OCI-LY3 (cell line): ENCODE results near the gene ZNF175.
A peak's percentile ranks its signal among the peaks of the same experiment; 100 is the strongest.

Experiments used
- H2AFZ ChIP-seq: fragments of 200-600, 300-600 bp; shearing (Covaris generic); 2 replicates; pipeline ENCODE4 v1.6.0; 2014; ENCODE audit warnings: antibody characterized with exemption, low read depth, low read length
- H3K27ac ChIP-seq: fragments of 200-600, 300-600 bp; sonication (generic); 2 replicates; pipeline ENCODE4 v1.5.1; 2014; ENCODE audit warnings: mild to moderate bottlenecking, low read length, moderate library complexity, mixed read lengths
- H3K27me3 ChIP-seq: fragments of 200-600, 300-600 bp; sonication (generic); 2 replicates; pipeline ENCODE4 v1.6.1; 2014; ENCODE audit warnings: low read depth, low read length, mixed read lengths
- H3K36me3 ChIP-seq: fragments of 200-600, 300-600 bp; sonication (generic); replicated peaks from 2 replicates; pipeline ENCODE3; 2014; ENCODE audit warnings: low read depth, low read length, mixed read lengths
- H3K4me1 ChIP-seq: fragments of 300-600, 200-600 bp; sonication (generic); 2 replicates; pipeline ENCODE4 v1.6.1; 2014; ENCODE audit warnings: low read length, mixed read lengths
- H3K4me2 ChIP-seq: fragments of 200-600, 300-600 bp; sonication (generic); 2 replicates; pipeline ENCODE4 v1.6.1; 2014; ENCODE audit warnings: low read length, mixed read lengths
- H3K4me3 ChIP-seq: fragments of 300-600, 200-600 bp; sonication (generic); 2 replicates; pipeline ENCODE4 v1.5.1; 2014; ENCODE audit warnings: antibody characterized with exemption, mild to moderate bottlenecking, low read length, moderate library complexity
- H3K79me2 ChIP-seq: fragments of 300-600, 200-600 bp; shearing (Covaris generic); 2 replicates; pipeline ENCODE4 v1.6.1; 2014; ENCODE audit warnings: mild to moderate bottlenecking, low read length, mixed read lengths
- H3K9ac ChIP-seq: fragments of 300-600, 200-600 bp; shearing (Covaris generic); 2 replicates; pipeline ENCODE4 v1.6.0; 2014; ENCODE audit warnings: mild to moderate bottlenecking, low read length, moderate library complexity
- H3K9me3 ChIP-seq: fragments of 200-600, 300-600 bp; shearing (Covaris generic); 2 replicates; pipeline ENCODE4 v1.6.1; 2014; ENCODE audit warnings: low read length, mixed read lengths; ENCODE audit not compliant: insufficient read depth
- H4K20me1 ChIP-seq: fragments of 200-600, 300-600 bp; sonication (generic); 2 replicates; pipeline ENCODE4 v1.6.1; 2016; ENCODE audit warnings: low read length, mixed read lengths; ENCODE audit not compliant: insufficient read depth
- EZH2phosphoT487 ChIP-seq: fragments of 200-600 bp; shearing (Covaris generic); IDR thresholded peaks from 2 replicates; pipeline ENCODE4 v1.6.1; 2018; ENCODE audit warnings: antibody characterized with exemption, mixed run types, low read depth
- TF ChIP-seq, protein P1 (sequence below): fragments of 200-600, 300-600 bp; sonication (generic); IDR thresholded peaks from 2 replicates; pipeline ENCODE4 v1.5.1; 2014; ENCODE audit warnings: antibody characterized with exemption, low read length, low read depth

Gene ZNF175

DNA sequence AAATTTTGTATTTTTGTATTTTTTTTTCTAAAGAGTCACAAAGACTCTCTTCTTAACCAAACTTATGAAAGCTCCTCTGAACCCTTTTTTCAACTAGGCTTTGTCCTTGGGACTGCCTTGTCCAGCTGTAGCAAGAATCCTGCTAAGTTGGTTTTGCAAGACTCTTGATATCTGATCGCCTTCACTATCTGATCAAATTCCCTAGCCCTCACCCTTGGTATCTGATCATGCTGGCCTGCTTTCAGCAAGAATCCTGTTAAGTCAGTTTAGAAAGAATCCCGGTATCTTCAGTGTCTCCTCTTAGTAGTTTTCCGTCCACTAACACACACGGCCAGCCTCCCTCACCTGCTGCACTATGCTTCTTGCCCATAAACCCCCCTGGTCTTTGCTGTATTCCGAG, 61.0 kb downstream of the ZNF175 start:
- H3K4me3 ChIP-seq: no peak overlapping the region
- TF ChIP-seq EZH2phosphoT487: no peak
- TF ChIP-seq, protein P1, sequence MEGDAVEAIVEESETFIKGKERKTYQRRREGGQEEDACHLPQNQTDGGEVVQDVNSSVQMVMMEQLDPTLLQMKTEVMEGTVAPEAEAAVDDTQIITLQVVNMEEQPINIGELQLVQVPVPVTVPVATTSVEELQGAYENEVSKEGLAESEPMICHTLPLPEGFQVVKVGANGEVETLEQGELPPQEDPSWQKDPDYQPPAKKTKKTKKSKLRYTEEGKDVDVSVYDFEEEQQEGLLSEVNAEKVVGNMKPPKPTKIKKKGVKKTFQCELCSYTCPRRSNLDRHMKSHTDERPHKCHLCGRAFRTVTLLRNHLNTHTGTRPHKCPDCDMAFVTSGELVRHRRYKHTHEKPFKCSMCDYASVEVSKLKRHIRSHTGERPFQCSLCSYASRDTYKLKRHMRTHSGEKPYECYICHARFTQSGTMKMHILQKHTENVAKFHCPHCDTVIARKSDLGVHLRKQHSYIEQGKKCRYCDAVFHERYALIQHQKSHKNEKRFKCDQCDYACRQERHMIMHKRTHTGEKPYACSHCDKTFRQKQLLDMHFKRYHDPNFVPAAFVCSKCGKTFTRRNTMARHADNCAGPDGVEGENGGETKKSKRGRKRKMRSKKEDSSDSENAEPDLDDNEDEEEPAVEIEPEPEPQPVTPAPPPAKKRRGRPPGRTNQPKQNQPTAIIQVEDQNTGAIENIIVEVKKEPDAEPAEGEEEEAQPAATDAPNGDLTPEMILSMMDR: no peak
- no peaks in the 10 kb centered on the region for H3K36me3 ChIP-seq
- no peak overlapping the region for H3K4me2 ChIP-seq
- no peaks in the 10 kb centered on the region for H4K20me1 ChIP-seq
- no peaks in the 10 kb centered on the region for H3K9me3 ChIP-seq
- H3K27ac ChIP-seq: no peak overlapping the region
- no peak overlapping the region for H3K9ac ChIP-seq
- peaks cover 45% of the 10 kb centered on the region for H3K27me3 ChIP-seq
- peaks cover 3% of the 10 kb centered on the region; the same call in 1 of the 2 replicates for H3K4me1 ChIP-seq
- H3K79me2 ChIP-seq: no peaks in the 10 kb centered on the region
- H2AFZ ChIP-seq: no peak overlapping the region

DNA sequence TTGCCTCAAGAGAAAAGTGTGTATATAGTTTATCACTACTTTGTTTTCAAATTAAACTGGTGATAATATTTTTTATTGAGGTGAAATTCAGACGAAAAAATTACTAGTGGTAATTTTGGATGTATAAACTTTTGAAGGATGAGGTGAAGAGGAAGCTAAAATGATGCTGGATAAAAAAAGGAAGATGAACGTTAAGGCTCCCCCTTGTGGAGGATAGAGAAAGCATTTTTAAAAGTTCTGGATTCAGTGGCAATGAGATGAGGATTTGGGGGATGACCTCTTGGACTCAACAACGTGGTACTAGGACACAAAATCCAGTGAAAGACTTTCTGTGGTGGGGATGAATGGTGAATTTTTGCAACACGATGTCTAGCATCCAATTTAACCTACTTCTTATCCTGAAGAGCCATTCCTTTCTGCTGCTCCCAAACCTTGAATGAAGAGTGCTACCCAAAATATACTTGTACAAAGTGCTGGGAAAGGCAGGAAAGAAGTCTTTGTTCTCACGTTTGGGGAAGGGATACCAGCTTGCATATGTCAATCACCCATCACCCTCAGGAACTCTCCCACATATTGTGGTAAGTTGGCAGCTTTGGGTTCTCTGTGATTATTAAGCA, 66.4 kb downstream of the ZNF175 start:
- no peak overlapping the region for H2AFZ ChIP-seq
- no peak overlapping the region for H3K4me2 ChIP-seq
- no peak overlapping the region for H3K9ac ChIP-seq
- H3K9me3 ChIP-seq: no peaks in the 10 kb centered on the region
- H3K4me3 ChIP-seq: no peak overlapping the region
- peaks cover 44% of the 10 kb centered on the region for H3K27me3 ChIP-seq
- peaks cover 11% of the 10 kb centered on the region for H3K36me3 ChIP-seq
- TF ChIP-seq, protein P1: peak; percentile 88
- no peak for TF ChIP-seq EZH2phosphoT487
- H3K4me1 ChIP-seq: peaks cover 19% of the 10 kb centered on the region
- H4K20me1 ChIP-seq: no peaks in the 10 kb centered on the region
- no peak overlapping the region for H3K27ac ChIP-seq
- H3K79me2 ChIP-seq: no peaks in the 10 kb centered on the region

DNA sequence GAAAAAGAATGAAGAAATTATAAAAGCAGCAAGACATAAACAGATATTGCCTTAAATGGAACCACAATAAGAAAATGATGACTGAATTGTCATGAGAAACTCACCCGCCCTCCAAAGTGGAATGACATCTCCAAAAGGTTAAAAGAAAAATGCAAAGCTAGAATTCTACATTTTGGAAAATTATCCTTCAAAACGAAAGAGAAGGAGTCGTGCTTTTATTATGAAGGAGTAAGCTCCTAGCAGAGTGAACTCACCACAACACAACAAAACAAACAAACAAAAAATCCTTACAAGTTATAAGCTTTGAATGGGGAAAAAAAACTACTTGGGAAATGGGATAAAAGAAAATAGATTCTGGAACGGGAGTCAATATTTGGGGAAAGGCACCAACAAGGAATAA, 68.8 kb downstream of the ZNF175 start:
- H3K4me3 ChIP-seq: no peak overlapping the region
- no peak overlapping the region for H3K9ac ChIP-seq
- H3K36me3 ChIP-seq: peaks cover 31% of the 10 kb centered on the region
- H3K4me2 ChIP-seq: no peak overlapping the region
- TF ChIP-seq, protein P1: no peak
- no peak for TF ChIP-seq EZH2phosphoT487
- H4K20me1 ChIP-seq: peaks cover 14% of the 10 kb centered on the region; the same call in 1 of the 2 replicates
- no peak overlapping the region for H2AFZ ChIP-seq
- no peak overlapping the region for H3K27ac ChIP-seq
- H3K9me3 ChIP-seq: no peaks in the 10 kb centered on the region
- peaks cover 58% of the 10 kb centered on the region for H3K27me3 ChIP-seq
- H3K4me1 ChIP-seq: peaks cover 32% of the 10 kb centered on the region
- no peaks in the 10 kb centered on the region; the same call in 1 of the 2 replicates for H3K79me2 ChIP-seq

DNA sequence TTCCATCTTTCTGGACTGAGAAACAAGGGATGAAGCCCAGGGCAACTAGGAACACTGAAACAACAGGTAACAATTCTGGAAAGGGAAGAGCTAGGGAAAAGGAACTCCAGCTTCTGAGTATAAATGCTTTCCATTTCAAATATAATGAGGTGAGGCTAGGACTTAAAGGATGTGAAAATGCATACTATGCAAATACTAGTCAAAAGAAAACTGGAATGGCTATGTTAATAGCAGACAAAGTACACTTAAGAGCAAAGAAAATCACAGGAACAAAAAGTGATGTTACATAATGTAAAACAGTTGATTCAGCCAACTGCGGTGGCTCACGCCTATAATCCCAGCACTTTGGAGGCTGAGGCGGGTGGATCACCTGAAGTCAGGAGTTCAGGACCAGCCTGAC, 69.3 kb downstream of the ZNF175 start:
- Histone ChIP-seq H3K9me3 (no peaks in the 10 kb centered on the region), H4K20me1 (peaks cover 14% of the 10 kb centered on the region; the same call in 1 of the 2 replicates), H3K4me2 (no peak overlapping the region), H3K36me3 (peaks cover 31% of the 10 kb centered on the region), H3K9ac (no peak overlapping the region), H3K27ac (no peak overlapping the region), H3K27me3 (peaks cover 60% of the 10 kb centered on the region), H3K4me3 (no peak overlapping the region), H3K79me2 (peaks cover 3% of the 10 kb centered on the region; the same call in 1 of the 2 replicates), H3K4me1 (peaks cover 36% of the 10 kb centered on the region), H2AFZ (no peak overlapping the region)
- TF ChIP-seq EZH2phosphoT487: no peak
- TF ChIP-seq, protein P1: no peak
